ENCODE measurements around the gene ANO2.
"Not testable (repeated sequence)": the region's sequence is repeated elsewhere in the genome, so short reads cannot be mapped to it uniquely, and the experiment has no call there.

Gene ANO2

DNA sequence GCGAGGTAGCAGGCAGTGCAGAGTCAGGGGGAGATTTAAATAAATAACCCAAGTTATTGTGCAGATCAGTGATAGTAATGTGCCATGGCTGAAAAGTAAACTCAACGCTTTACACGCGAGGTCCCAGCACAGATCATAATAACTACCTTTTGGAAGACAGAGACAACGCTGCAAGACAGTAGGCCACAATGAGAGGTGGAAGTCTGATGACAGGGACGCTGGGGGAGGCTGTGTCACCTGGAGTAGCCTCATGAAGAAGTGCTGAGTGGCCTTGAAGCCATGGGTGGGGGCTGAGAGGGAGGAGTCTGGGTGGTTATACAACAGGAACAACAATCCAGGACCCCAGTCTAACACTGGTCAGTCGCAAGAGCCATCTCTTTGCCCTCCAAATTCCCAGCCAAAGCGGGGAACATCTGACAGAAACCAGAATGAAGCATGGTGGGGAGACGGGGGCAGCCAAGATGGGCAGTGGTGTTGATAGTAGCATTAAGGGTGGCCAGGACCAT lies 28.2 kb downstream of the ANO2 start:
- DNase-seq = no peak

DNA sequence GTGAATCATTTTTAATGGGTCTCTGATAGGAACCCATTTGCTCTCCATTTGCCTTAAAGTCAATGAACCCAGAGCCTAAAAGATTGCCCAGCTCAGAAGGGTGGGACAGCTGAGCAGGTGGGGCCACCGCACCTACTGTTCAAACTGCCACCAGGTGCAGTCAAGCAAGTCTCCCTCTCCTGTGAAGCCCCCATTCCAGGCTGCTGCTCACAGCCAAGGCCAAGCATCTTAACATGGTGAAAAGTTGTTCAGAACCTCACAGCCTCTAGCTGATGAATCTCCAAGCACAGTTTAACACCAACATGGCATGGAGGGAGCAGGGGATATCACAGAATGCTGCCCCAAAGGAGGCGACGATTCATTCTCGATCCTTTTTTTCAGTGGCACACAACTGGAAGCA lies 29.5 kb downstream of the ANO2 start:
- no peak for DNase-seq

GRCh38 chr12:5914387-5915149 lies 30.5 kb downstream of the ANO2 start:
- no peak for DNase-seq

DNA sequence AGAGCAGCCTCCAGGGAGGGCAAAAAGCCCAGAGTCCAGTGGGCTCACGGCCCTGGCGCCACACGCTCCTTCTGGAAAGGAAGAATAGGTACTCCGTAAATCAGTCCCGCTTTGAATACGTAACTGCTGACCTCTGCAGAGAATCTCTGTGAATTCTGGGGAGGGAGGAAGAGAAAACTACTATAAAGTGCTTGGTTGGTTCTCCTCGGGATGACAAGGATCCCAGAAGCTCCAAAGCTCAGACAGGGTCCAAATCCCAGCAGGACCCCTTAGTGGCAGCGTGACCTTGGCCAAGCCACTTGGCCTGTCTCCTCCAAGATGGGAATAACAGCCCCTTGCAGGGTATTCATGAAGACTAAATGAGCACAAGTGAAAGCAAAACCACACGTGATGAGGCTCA lies 31.7 kb downstream of the ANO2 start:
- DNase-seq = no peak

DNA sequence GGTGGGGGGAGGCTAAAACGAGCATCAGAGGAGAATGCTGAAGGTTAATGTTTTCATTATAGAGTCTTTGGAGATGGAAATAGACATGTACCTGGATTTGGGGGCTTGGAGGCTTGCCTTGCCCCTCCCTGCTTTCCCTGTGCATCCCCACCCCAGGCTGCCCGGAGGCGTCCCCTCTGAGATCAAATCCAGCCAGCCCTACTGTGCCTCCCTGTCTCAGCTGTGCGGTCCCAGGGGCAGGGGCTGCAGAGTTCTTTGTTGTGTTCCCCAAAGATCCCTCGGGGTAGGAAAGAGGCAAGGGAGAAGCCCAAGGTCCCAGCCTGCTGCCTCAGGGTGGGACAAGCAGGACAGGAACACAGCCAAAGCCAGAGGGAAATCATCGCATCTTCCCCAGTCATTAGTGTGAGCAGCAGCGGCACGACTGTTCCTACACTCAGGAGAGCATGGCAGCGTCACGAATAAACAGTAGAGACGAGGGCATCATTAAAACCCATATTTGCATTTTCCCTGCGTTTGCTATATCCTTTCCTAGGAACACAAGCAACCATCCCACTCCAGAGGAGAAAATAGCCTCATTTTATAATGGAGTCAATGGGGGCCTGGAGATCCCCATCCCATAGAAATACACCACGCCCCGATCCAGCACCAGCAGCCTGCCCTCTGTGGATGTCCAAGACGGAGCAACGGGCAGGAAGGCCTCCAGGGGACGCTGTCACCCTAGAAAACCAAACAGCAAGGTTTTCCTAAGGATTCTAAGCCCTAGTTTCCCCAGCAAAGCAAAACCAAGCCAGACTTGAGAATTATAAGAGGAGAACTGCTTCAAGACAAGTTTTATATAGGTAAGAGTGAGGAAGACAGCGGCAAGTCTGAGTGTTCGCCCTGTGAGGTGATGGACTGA lies 32.4 kb downstream of the ANO2 start:
- DNase-seq = no peak

GRCh38 chr12:5912011-5912410 lies 33.0 kb downstream of the ANO2 start:
- no peak for DNase-seq

- no peak for DNase-seq
These were observed 34.1 kb downstream of the ANO2 start for GRCh38 chr12:5910790-5911548.

GRCh38 chr12:5909560-5909959 lies 35.5 kb downstream of the ANO2 start:
- DNase-seq = no peak

- no peak for DNase-seq
These were observed 36.8 kb downstream of the ANO2 start for GRCh38 chr12:5908251-5908650.

- DNase-seq = no peak
These were observed 37.3 kb downstream of the ANO2 start for GRCh38 chr12:5907807-5908206.

- DNase-seq = no peak
These were observed 39.3 kb downstream of the ANO2 start for GRCh38 chr12:5905757-5906156.

DNA sequence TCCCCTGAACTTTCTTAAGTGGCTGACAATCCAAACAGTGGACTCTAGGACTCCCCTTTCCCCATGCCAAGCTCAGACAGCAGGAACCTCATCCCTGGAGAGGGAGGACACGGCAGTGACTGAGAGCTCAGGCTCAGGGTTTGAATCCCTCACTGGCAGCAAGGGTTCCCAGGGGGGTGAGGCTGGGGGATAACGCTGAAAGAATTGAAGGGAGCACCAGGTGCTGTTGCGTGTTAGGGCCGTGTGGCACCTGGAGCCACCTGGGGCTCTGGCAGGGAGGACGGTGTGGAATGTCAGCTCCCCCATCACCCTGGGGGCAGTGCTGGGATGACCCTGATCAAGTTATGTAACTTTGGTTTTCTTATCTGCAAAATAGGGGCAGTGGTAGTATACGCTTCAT lies 40.1 kb downstream of the ANO2 start:
- DNase-seq = no peak

GRCh38 chr12:5904441-5904840 lies 40.6 kb downstream of the ANO2 start:
- DNase-seq = no peak

DNA sequence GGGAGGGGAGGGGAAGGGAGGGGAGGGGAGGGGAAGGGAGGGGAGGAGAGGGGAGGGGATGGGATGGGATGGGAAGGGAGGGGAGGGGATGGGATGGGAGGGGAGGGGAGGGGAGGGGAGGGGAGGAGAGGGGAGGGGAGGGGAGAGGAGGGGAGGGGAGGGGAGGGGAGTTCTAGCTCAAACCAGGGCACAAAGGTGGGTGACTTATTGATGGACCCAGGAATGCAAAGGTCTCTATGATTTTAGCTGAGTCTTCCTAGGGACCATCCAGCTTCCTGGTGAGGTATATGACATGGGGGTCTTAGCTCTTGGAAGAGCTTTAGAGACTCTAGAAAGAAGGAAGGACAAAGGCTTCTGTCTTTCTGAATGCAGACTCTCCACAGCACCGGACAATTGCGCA lies 42.3 kb downstream of the ANO2 start:
- DNase-seq = no peak

DNA sequence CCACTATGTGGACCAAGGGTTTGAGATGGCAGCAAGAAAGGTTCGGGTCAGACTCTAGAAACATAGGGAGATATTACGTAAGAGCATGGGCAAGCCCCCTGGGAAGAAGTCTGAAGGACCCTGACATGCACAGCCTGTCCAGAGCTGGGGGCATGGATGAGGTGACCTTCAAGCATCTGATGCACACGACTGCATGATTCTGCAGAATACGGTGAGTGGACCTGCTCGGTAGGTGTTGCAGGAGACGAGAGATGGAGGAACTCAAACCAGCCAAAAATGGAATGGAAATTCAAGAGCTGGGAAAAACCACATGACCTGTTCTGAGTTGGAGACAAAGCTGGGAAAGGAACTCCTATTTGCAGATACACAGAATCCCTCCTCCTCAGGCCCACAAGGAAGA lies 43.6 kb downstream of the ANO2 start:
- DNase-seq = no peak

DNA sequence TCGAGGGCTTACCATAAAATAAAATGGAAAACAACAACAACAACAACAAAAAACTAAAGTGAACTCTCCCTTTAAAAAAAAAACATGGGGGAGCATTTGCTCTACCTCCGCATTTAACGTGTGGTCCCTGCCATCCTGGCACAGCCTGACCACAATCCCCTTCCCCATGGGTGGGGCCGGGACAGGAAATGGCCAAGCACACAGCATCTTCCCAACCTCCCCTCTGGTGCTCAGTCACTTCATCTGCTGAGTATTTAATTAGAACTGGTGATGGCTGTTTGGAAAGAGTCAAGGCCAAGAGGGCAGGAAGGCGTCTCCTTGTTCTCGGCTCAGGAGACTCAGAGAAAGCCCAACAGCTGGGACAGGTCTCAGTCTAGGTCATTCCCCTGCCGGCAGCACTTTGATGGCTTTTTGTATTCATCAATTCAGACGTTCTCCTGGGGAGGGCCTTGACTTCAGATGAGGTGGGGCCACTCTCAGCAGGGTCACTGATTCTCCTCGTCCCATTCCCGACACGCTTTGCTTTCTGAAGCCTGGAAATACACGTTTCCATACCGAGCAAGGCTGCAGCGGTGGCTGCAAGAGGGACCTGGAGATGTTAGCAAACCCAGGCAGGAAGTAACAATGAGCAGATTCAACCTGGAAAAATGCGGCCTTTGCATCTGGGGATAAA lies 44.4 kb downstream of the ANO2 start:
- DNase-seq = no peak

- DNase-seq = no peak
These were observed 45.0 kb downstream of the ANO2 start for GRCh38 chr12:5900076-5900475.

DNA sequence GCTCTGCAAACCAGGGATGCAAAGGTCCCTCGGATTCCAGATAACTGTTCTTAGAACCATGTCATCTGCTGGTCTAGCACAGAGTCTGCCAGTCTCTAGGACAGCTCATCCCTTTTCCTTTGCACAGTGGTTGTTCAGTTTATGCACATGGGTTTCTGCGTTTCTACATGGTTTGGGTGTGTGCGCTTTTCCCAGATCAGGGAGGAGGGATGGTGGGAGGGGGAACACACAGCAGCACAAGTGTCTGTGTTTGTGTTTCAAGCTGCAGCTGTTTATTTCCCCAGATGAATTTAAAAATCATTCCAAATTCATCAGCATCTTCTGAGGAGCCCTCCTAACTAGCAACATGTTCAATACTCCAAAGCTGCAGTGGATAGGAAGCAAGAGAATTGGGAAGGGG lies 45.4 kb downstream of the ANO2 start:
- DNase-seq = no peak

- no peak for DNase-seq
These were observed 46.2 kb downstream of the ANO2 start for GRCh38 chr12:5898874-5899273.

GRCh38 chr12:5889381-5890047 lies 55.5 kb downstream of the ANO2 start:
- DNase-seq = peak; percentile 51

- no peak for DNase-seq
These were observed 56.2 kb downstream of the ANO2 start for GRCh38 chr12:5888816-5889315.

GRCh38 chr12:5887819-5888218 lies 57.2 kb downstream of the ANO2 start:
- not testable (repeated sequence) for DNase-seq
